K562 (cell line): Measurements from ENCODE around the gene RASSF6.

Experiments used
- MYC ChIP-seq, 2 experiments: fragments of 250-450 bp in 1 of 2; sonication (Bioruptor Pico) in 1 of 2; IDR thresholded peaks; 2 replicates each; pipeline versions ENCODE4 v1.5.1 to v1.6.1; 2012 to 2021; ENCODE audit warnings: low read depth in 2 of 2, borderline replicate concordance in 1 of 2, improper control_type of control experiment in 1 of 2, low read length in 1 of 2, mild to moderate bottlenecking in 1 of 2, moderate library complexity in 1 of 2
- RAD21 ChIP-seq, 2 experiments: fragments of 250-450 bp in 1 of 2; fragments of 450-650 bp in 1 of 2; sonication (Bioruptor Pico) in 1 of 2; formaldehyde crosslinking in 1 of 2; IDR thresholded peaks in 1 of 2; conservative IDR thresholded peaks in 1 of 2; 2 replicates each; pipeline versions ENCODE4 v1.4.0 to v1.8.0; 2020 to 2022; ENCODE audit warnings: mild to moderate bottlenecking in 2 of 2, moderate library complexity in 1 of 2
- SNIP1 ChIP-seq: fragments of 450-650 bp; IDR thresholded peaks from 2 replicates; pipeline ENCODE4 v1.7.1; 2017; ENCODE audit warnings: low read depth, mild to moderate bottlenecking
- SP1 ChIP-seq: sonication (generic); formaldehyde crosslinking; IDR thresholded peaks from 2 replicates; pipeline ENCODE4 v1.8.1; 2022; ENCODE audit warnings: mild to moderate bottlenecking, missing genetic modification reagents
- TEAD4 ChIP-seq, 2 experiments: sonication (generic) in 1 of 2; formaldehyde crosslinking in 1 of 2; IDR thresholded peaks; 2 replicates each; pipeline versions ENCODE4 v1.6.1 to v1.8.0; 2012 to 2022; ENCODE audit warnings: borderline replicate concordance in 1 of 2, inconsistent platforms in 1 of 2, low read length in 1 of 2, mild to moderate bottlenecking in 1 of 2, missing genetic modification reagents in 1 of 2
- ZBTB43 ChIP-seq: sonication (generic); formaldehyde crosslinking; IDR thresholded peaks from 2 replicates; pipeline ENCODE4 v1.8.0; 2023; ENCODE audit warnings: mild to moderate bottlenecking, missing genetic modification reagents
- ZNF12 ChIP-seq: sonication (generic); formaldehyde crosslinking; IDR thresholded peaks from 2 replicates; pipeline ENCODE4 v1.4.0; 2020; ENCODE audit warnings: mild to moderate bottlenecking, missing genetic modification reagents
- ZNF121 ChIP-seq: sonication (generic); formaldehyde crosslinking; conservative IDR thresholded peaks from 2 replicates; pipeline ENCODE4 v1.8.0; 2022; ENCODE audit warnings: missing genetic modification reagents
- ZNF239 ChIP-seq: fragments of 250-450 bp; sonication (Bioruptor Pico); IDR thresholded peaks from 2 replicates; pipeline ENCODE4 v1.4.0; 2020; ENCODE audit warnings: mild to moderate bottlenecking
- ZNF324 ChIP-seq: fragments of 250-450 bp; sonication (Bioruptor Pico); IDR thresholded peaks from 2 replicates; pipeline ENCODE4 v1.4.0; 2020; ENCODE audit warnings: mild to moderate bottlenecking
- ZNF384 ChIP-seq: IDR thresholded peaks from 2 replicates; pipeline ENCODE4 v1.6.1; 2012; ENCODE audit warnings: low read depth, low read length, improper control_type of control experiment
- ZNF584 ChIP-seq: fragments of 200-800 bp; sonication (Bioruptor generic); IDR thresholded peaks from 2 replicates; pipeline ENCODE4 v1.6.1; 2016; ENCODE audit warnings: low read depth, mild to moderate bottlenecking, missing genetic modification characterization, missing compliant biosample characterization
- TF ChIP-seq, protein P1 (sequence below): fragments of 450-650 bp; IDR thresholded peaks from 2 replicates; pipeline ENCODE4 v1.6.1; 2017; ENCODE audit warnings: antibody characterized with exemption, mild to moderate bottlenecking
- TF ChIP-seq, protein P2 (sequence below), 2 experiments: fragments of 450-650 bp; formaldehyde crosslinking in 1 of 2; IDR thresholded peaks; 2 replicates each; pipeline versions ENCODE4 v1.4.0 to v1.6.1; 2014 to 2020; ENCODE audit warnings: mild to moderate bottlenecking in 2 of 2, borderline replicate concordance in 1 of 2, low read depth in 1 of 2

GRCh38 chr4:73575660-73576059 lies 44.6 kb downstream of the RASSF6 start:
- TF ChIP-seq ZNF239 (CRISPR knock-in tag) (no peak), SNIP1 (no peak), TEAD4 (IDR thresholded peaks at IDR 0.05; ENCODE audit: low read length) (no peak), TEAD4 (CRISPR knock-in tag; IDR thresholded peaks at IDR 0.05; ENCODE audit: borderline replicate concordance) (no peak), ZNF384 (no peak), SP1 (CRISPR knock-in tag) (no peak), ZNF324 (no peak), RAD21 (CRISPR knock-in tag; conservative IDR thresholded peaks at IDR 0.05 in 1 of 2, IDR thresholded peaks at IDR 0.05 in 1 of 2) (no peak), ZBTB43 (CRISPR knock-in tag) (no peak), ZNF584 (CRISPR knock-in tag) (no peak), MYC (IDR thresholded peaks at IDR 0.05; ENCODE audit: low read depth, low read length) (no peak), MYC (CRISPR knock-in tag; IDR thresholded peaks at IDR 0.05; ENCODE audit: borderline replicate concordance, low read depth) (no peak), ZNF121 (CRISPR knock-in tag) (no peak), ZNF12 (no peak)
- TF ChIP-seq, protein P1, sequence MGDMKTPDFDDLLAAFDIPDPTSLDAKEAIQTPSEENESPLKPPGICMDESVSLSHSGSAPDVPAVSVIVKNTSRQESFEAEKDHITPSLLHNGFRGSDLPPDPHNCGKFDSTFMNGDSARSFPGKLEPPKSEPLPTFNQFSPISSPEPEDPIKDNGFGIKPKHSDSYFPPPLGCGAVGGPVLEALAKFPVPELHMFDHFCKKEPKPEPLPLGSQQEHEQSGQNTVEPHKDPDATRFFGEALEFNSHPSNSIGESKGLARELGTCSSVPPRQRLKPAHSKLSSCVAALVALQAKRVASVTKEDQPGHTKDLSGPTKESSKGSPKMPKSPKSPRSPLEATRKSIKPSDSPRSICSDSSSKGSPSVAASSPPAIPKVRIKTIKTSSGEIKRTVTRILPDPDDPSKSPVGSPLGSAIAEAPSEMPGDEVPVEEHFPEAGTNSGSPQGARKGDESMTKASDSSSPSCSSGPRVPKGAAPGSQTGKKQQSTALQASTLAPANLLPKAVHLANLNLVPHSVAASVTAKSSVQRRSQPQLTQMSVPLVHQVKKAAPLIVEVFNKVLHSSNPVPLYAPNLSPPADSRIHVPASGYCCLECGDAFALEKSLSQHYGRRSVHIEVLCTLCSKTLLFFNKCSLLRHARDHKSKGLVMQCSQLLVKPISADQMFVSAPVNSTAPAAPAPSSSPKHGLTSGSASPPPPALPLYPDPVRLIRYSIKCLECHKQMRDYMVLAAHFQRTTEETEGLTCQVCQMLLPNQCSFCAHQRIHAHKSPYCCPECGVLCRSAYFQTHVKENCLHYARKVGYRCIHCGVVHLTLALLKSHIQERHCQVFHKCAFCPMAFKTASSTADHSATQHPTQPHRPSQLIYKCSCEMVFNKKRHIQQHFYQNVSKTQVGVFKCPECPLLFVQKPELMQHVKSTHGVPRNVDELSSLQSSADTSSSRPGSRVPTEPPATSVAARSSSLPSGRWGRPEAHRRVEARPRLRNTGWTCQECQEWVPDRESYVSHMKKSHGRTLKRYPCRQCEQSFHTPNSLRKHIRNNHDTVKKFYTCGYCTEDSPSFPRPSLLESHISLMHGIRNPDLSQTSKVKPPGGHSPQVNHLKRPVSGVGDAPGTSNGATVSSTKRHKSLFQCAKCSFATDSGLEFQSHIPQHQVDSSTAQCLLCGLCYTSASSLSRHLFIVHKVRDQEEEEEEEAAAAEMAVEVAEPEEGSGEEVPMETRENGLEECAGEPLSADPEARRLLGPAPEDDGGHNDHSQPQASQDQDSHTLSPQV: no peak
- TF ChIP-seq, protein P2, sequence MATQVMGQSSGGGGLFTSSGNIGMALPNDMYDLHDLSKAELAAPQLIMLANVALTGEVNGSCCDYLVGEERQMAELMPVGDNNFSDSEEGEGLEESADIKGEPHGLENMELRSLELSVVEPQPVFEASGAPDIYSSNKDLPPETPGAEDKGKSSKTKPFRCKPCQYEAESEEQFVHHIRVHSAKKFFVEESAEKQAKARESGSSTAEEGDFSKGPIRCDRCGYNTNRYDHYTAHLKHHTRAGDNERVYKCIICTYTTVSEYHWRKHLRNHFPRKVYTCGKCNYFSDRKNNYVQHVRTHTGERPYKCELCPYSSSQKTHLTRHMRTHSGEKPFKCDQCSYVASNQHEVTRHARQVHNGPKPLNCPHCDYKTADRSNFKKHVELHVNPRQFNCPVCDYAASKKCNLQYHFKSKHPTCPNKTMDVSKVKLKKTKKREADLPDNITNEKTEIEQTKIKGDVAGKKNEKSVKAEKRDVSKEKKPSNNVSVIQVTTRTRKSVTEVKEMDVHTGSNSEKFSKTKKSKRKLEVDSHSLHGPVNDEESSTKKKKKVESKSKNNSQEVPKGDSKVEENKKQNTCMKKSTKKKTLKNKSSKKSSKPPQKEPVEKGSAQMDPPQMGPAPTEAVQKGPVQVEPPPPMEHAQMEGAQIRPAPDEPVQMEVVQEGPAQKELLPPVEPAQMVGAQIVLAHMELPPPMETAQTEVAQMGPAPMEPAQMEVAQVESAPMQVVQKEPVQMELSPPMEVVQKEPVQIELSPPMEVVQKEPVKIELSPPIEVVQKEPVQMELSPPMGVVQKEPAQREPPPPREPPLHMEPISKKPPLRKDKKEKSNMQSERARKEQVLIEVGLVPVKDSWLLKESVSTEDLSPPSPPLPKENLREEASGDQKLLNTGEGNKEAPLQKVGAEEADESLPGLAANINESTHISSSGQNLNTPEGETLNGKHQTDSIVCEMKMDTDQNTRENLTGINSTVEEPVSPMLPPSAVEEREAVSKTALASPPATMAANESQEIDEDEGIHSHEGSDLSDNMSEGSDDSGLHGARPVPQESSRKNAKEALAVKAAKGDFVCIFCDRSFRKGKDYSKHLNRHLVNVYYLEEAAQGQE (IDR thresholded peaks at IDR 0.05; ENCODE audit: borderline replicate concordance): no peak
- TF ChIP-seq, protein P2 (CRISPR knock-in tag; IDR thresholded peaks at IDR 0.05; ENCODE audit: low read depth): no peak
